Mucosa of descending colon (tissue), 3 donors: ENCODE data around the gene NEGR1. TPM values are rescaled to one million over a fixed set of nuclear protein-coding genes. Genes with fewer than 3 reads are reported as not detected.

Experiments
- ATAC-seq: fragments of 200-7000 bp; cut with Tn5 transposase; one replicate; pipeline ENCODE4 v1.9.1; 2020; ENCODE audit warnings: mild to moderate bottlenecking, moderate library complexity
- DNase-seq, 3 donors: peaks; one replicate each; pipeline ENCODE4 v3.0.0-alpha.2; 2020
- H3K36me3 ChIP-seq: fragments of 200-600 bp; one replicate; pipeline ENCODE4 v1.8.0; 2021; ENCODE audit warnings: low read depth, mild to moderate bottlenecking
- H3K4me1 ChIP-seq: fragments of 200-600 bp; one replicate; pipeline ENCODE4 v1.8.0; 2021; ENCODE audit warnings: low read depth, mild to moderate bottlenecking
- H3K4me3 ChIP-seq: fragments of 200-600 bp; one replicate; pipeline ENCODE4 v1.8.0; 2021; ENCODE audit warnings: mild to moderate bottlenecking
- H3K9me3 ChIP-seq: fragments of 200-600 bp; one replicate; pipeline ENCODE4 v1.8.0; 2021; ENCODE audit warnings: mild to moderate bottlenecking
- intact Hi-C, 2 donors: fragments of 100-400 bp; cut with DNase I in 1 of 2; cut with micrococcal nuclease in 1 of 2; formaldehyde crosslinking; loops; one replicate each; pipeline versions ENCODE4 v1.11.0 to v1.11.1; 2022; cut with DNase I, micrococcal nuclease
- long read RNA-seq, 2 donors: library from polyadenylated mRNA; unstranded; transcript quantifications; one replicate each; pipeline ENCODE4 v2.0.0, GENCODE V29; 2019 to 2021
- total RNA-seq, 3 donors: library from RNA; stranded (reverse); fragmentation: NEBNext Ultra II Directional in 2 of 3; extraction: Animal tissue kit (Norgen Biotek cat#: 25700) in 2 of 3; gene quantifications; one replicate each; pipeline versions ENCODE4 v1.2.1 to v1.2.4, GENCODE V29; 2021 to 2023
- TF ChIP-seq, protein P1 (sequence below): fragments of 200-600 bp; IDR thresholded peaks from one replicate; pipeline ENCODE4 v1.8.0; 2022; ENCODE audit warnings: antibody characterized with exemption, mild to moderate bottlenecking
- donor health status: DM: no; HTN: no; CAD: no; lungs with moderate emphysema.
- donor health status: DM: no; HTN: no; CAD: no.
- donor health status: DM: no; HTN: yes; CAD: no.

NEGR1 gene
- 10 to 100 TPM in 1 of 3 donors, 1 to 10 TPM in 2; 2.3 to 47.9 (median 8.0) TPM for total RNA-seq
- long read RNA-seq, donor 1, partial matches to known transcripts, result 25 of 32 reads
- long read RNA-seq, donor 1, other reads (novel, unspliced or antisense), result 7 of 32 reads
- long read RNA-seq, donor 2, result 0 reads

DNA sequence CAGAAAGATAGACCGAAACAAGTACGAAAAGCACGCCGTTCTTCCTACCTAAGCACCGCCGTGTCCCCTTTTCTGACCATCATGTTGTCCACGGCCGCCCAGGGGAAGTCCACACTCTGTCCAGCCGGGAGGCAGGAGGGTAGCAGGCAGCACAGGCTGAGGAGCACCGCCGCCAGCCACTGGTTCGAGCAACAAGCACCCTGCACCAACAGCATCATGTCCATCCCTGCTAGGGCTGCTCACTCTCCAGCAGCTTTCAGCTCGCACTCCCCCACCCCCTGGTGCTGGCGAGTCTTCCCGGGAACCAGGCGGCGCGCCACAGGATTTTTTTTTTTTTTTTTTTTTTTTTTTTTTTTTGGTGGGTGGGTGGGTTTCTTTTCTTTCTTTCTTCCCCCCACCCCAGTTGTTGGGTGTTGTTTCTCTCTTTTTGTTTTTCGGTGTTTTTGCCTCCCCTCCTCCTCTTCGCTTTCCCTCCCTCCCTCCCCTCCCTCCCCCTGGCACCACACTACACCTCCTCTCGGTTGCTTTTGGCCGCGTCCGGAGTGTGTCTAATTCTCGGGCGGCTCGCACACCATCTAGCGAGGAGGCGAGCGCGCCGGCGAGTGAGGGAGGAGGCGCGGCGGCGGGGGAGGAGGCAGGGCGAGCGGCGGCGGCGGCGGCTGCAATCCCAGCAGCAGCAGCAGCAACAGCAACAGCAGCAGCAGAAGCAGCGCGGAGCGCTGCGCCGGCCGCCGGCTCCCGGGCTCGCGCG is at the start of gene NEGR1:
Gene NEGR1, minus strand, starts transcription at position 269 of the 751 bp plus-strand sequence.
- no peaks in the 10 kb centered on the region for H3K9me3 ChIP-seq
- ATAC-seq (peak; percentile 91), DNase-seq (peak; percentile 65 to 84 (median 81))
- TF ChIP-seq, protein P1, sequence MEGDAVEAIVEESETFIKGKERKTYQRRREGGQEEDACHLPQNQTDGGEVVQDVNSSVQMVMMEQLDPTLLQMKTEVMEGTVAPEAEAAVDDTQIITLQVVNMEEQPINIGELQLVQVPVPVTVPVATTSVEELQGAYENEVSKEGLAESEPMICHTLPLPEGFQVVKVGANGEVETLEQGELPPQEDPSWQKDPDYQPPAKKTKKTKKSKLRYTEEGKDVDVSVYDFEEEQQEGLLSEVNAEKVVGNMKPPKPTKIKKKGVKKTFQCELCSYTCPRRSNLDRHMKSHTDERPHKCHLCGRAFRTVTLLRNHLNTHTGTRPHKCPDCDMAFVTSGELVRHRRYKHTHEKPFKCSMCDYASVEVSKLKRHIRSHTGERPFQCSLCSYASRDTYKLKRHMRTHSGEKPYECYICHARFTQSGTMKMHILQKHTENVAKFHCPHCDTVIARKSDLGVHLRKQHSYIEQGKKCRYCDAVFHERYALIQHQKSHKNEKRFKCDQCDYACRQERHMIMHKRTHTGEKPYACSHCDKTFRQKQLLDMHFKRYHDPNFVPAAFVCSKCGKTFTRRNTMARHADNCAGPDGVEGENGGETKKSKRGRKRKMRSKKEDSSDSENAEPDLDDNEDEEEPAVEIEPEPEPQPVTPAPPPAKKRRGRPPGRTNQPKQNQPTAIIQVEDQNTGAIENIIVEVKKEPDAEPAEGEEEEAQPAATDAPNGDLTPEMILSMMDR, result no peak
- H3K36me3 ChIP-seq, result no peaks in the 10 kb centered on the region
- intact Hi-C loops, result no loop called here
- no peaks in the 10 kb centered on the region for H3K4me1 ChIP-seq
- H3K4me3 ChIP-seq, result peak within 1 kb of the TSS; percentile 1

DNA sequence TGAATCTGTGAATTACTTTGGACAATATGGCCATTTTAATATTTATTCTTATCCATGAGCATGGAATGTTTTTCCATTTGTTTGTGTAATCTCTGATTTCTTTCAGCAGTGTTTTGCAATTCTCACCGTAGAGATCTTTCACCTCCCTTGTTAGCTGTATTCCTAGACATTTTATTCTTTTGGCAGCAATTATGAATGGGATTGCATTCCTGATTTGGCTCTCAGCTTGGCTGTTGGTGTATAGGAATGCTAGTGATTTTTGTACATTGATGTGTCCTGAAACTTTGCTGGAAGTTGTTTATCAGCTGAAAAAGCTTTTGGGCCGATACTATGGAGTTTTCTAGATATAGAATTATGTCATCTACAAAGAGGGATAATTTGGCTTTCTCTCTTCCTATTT is 44.2 kb upstream of the NEGR1 start:
- H3K4me3 ChIP-seq, result no peak overlapping the region
- DNase-seq, result no peak
- H3K36me3 ChIP-seq, result no peaks in the 10 kb centered on the region
- no peaks in the 10 kb centered on the region for H3K9me3 ChIP-seq
- no peaks in the 10 kb centered on the region for H3K4me1 ChIP-seq
- intact Hi-C loops, result no loop called here
- TF ChIP-seq, protein P1, result no peak
- ATAC-seq, result no peak

DNA sequence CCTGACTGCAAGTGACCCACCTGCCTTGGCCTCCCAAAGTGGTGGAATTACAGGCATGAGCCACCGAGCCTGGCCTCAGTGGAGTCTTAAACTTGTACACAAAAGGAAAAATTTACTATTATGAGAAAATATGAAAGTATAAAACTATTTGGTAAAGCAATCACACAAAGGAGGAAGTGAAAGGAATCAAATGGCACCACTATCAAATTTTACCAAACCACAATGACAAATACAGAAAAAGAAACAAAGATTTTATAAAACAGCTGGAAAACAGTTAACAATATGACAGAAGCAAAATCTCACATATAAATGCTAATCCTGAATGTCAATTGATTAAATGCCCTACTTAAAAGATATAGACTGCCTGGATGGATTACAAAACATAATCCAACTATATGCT is 42.1 kb upstream of the NEGR1 start:
- no peak for ATAC-seq
- Histone ChIP-seq H3K36me3 (no peaks in the 10 kb centered on the region), H3K4me3 (no peak overlapping the region), H3K9me3 (no peaks in the 10 kb centered on the region), H3K4me1 (no peaks in the 10 kb centered on the region)
- intact Hi-C loops, result no loop called here
- TF ChIP-seq, protein P1, result no peak
- DNase-seq, result no peak

DNA sequence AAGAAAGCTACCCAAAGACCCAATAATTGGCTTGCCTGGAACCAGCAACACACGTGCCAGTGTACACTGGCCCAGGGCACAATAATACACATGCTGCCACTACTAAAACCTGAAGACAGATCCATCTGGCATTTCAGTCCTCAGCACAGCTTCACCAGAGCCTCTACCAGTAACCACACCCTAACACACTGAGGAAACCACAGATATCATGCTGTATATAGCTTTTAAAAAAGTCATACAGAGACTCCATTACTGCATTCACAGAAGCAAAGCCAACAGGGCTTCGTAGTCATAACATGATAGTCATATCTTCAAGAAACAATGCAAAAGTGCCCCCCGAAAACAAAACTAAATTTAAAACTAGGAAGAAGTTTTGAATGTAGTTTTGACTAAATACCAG is 40.6 kb upstream of the NEGR1 start:
- intact Hi-C loops, result no loop called here
- DNase-seq, result no peak
- Histone ChIP-seq H3K9me3 (no peaks in the 10 kb centered on the region), H3K36me3 (no peaks in the 10 kb centered on the region), H3K4me1 (no peaks in the 10 kb centered on the region), H3K4me3 (no peak overlapping the region)
- no peak for ATAC-seq
- TF ChIP-seq, protein P1, result no peak

DNA sequence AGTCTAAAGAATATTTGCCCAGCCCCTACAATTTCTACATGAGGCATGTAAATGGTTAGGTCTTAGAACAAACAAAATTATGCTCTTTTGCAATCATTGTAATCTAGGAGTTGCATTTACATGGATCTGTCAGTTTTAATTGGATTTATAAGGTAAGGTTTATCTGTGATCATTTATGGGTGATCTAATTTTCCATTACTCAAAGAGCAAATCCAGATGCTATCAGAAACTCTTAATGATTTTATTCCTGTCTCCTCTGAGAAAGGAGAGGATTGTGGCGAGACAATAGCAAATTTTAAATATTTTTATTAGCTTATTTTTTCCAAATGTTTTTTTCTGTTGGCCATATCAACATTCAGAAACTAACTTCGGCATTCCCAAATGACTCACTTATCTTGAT is 14.2 kb upstream of the NEGR1 start:
- H3K9me3 ChIP-seq, result no peaks in the 10 kb centered on the region
- TF ChIP-seq, protein P1, result no peak
- ATAC-seq, result no peak
- intact Hi-C loops, result no loop called here
- no peak for DNase-seq
- H3K4me1 ChIP-seq, result no peaks in the 10 kb centered on the region
- no peaks in the 10 kb centered on the region for H3K36me3 ChIP-seq
- no peak overlapping the region for H3K4me3 ChIP-seq
